T-helper 9 cell (primary cell): ENCODE data around the gene HOXB13.

Source experiments
- DNase-seq: peaks from one replicate; pipeline ENCODE4 v3.0.0-alpha.2; 2020

The HOXB13 gene

GRCh38 chr17:48704361-48705248, 23.9 kb downstream of the HOXB13 start:
- no peak for DNase-seq

- no peak for DNase-seq
Measured at GRCh38 chr17:48701864-48702532, 26.6 kb downstream of the HOXB13 start.

- no peak for DNase-seq
Measured at GRCh38 chr17:48693178-48693577, 35.4 kb downstream of the HOXB13 start.

GRCh38 chr17:48692049-48692448, 36.5 kb downstream of the HOXB13 start:
- DNase-seq: no peak

GRCh38 chr17:48690655-48691054, 37.9 kb downstream of the HOXB13 start:
- no peak for DNase-seq

GRCh38 chr17:48681609-48682008, 46.9 kb downstream of the HOXB13 start:
- no peak for DNase-seq

GRCh38 chr17:48679385-48680096, 49.0 kb downstream of the HOXB13 start:
- DNase-seq: no peak

- peak; percentile 67 for DNase-seq
Measured at GRCh38 chr17:48678141-48678971, 50.2 kb downstream of the HOXB13 start.

GRCh38 chr17:48676963-48677558, 51.5 kb downstream of the HOXB13 start:
- no peak for DNase-seq
